Measurements from ENCODE around the gene VWA2. TPM values are rescaled to one million over a fixed set of nuclear protein-coding genes. Genes with fewer than 3 reads are reported as not detected.
A peak's percentile ranks its signal among the peaks of the same experiment; 100 is the strongest.

The VWA2 gene
- total RNA-seq, 2 donors from 2014 or later = 14.6 to 24.2 TPM

DNA sequence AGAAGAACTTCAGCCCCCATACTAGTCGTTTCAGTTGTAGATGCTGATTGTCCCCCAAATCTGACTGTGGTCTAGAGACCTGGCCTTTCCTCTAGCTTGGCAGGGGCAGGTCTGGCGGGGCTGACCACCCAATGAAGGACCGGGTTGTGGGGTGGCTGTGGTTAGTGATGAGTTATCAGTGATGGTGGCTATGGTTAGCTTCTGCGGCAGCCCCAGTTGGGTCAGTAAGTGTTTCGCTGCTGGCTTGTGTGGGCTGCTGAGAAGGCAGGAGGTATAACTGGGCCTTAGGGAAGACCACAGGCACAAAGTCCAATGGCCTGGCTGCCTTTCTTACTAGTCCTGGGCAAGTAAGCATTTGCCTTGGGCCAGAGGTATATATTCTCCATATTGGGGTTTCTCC, 21.3 kb downstream of the VWA2 start:
- Histone ChIP-seq H3K4me3 (no peak overlapping the region), H3K27me3 (replicated peaks; ENCODE audit: insufficient read depth) (no peaks in the 10 kb centered on the region), H3K4me1 (replicated peaks) (no peaks in the 10 kb centered on the region), H3K36me3 (no peaks in the 10 kb centered on the region), H3K9me3 (no peaks in the 10 kb centered on the region), H3K27ac (no peak overlapping the region)
- WGBS = 91% methylated on average over 5 of the region's 5 CpGs
- intact Hi-C loops (cut with DNase I) = no loop called here
- TF ChIP-seq CTCF (IDR thresholded peaks at IDR 0.05) (no peak), POLR2A (IDR thresholded peaks at IDR 0.05) (no peak), POLR2AphosphoS5 (IDR thresholded peaks at IDR 0.05) (no peak)
- no peak for DNase-seq (ENCODE audit: low spot score)

GRCh38 chr10:114261076-114261475, 22.0 kb downstream of the VWA2 start:
- intact Hi-C loops (cut with DNase I) = no loop called here
- H3K36me3 ChIP-seq = no peaks in the 10 kb centered on the region
- no peaks in the 10 kb centered on the region for H3K27me3 ChIP-seq (replicated peaks; ENCODE audit: insufficient read depth)
- no peak for TF ChIP-seq CTCF (IDR thresholded peaks at IDR 0.05)
- TF ChIP-seq POLR2A (IDR thresholded peaks at IDR 0.05) = no peak
- no peak for TF ChIP-seq POLR2AphosphoS5 (IDR thresholded peaks at IDR 0.05)
- H3K9me3 ChIP-seq = no peaks in the 10 kb centered on the region
- H3K27ac ChIP-seq = no peak overlapping the region
- no peak for DNase-seq (ENCODE audit: low spot score)
- no peak overlapping the region for H3K4me3 ChIP-seq
- 51% methylated on average over 2 of the region's 2 CpGs for WGBS
- no peaks in the 10 kb centered on the region for H3K4me1 ChIP-seq (replicated peaks)

- Histone ChIP-seq H3K9me3 (no peaks in the 10 kb centered on the region), H3K36me3 (no peaks in the 10 kb centered on the region), H3K4me1 (replicated peaks) (no peaks in the 10 kb centered on the region), H3K4me3 (no peak overlapping the region), H3K27me3 (replicated peaks; ENCODE audit: insufficient read depth) (no peaks in the 10 kb centered on the region), H3K27ac (no peak overlapping the region)
- no peak for TF ChIP-seq CTCF (IDR thresholded peaks at IDR 0.05)
- no peak for TF ChIP-seq POLR2AphosphoS5 (IDR thresholded peaks at IDR 0.05)
- no peak for TF ChIP-seq POLR2A (IDR thresholded peaks at IDR 0.05)
- intact Hi-C loops (cut with DNase I) = no loop called here
- WGBS = 75% methylated on average over 4 of the region's 4 CpGs
- DNase-seq (ENCODE audit: low spot score) = no peak
Measured at GRCh38 chr10:114262496-114262895, 23.4 kb downstream of the VWA2 start.

- H3K27me3 ChIP-seq (replicated peaks; ENCODE audit: insufficient read depth) = no peaks in the 10 kb centered on the region
- H3K36me3 ChIP-seq = no peaks in the 10 kb centered on the region
- intact Hi-C loops (cut with DNase I) = no loop called here
- 54% methylated on average over 6 of the region's 6 CpGs for WGBS
- H3K4me3 ChIP-seq = no peak overlapping the region
- H3K4me1 ChIP-seq (replicated peaks) = no peaks in the 10 kb centered on the region
- H3K27ac ChIP-seq = peak overlapping the region; percentile 7 to 32
- DNase-seq (ENCODE audit: low spot score) = no peak
- H3K9me3 ChIP-seq = no peaks in the 10 kb centered on the region
- no peak for TF ChIP-seq CTCF (IDR thresholded peaks at IDR 0.05)
- no peak for TF ChIP-seq POLR2A (IDR thresholded peaks at IDR 0.05)
- no peak for TF ChIP-seq POLR2AphosphoS5 (IDR thresholded peaks at IDR 0.05)
Measured at GRCh38 chr10:114265392-114266053, 26.5 kb downstream of the VWA2 start.

- intact Hi-C loops (cut with DNase I) = no loop called here
- H3K27ac ChIP-seq = peak overlapping the region in 1 of 2 donors; percentile 20
- DNase-seq (ENCODE audit: low spot score) = peak; percentile 88
- 12% methylated on average over 5 of the region's 5 CpGs for WGBS
- no peaks in the 10 kb centered on the region for H3K27me3 ChIP-seq (replicated peaks; ENCODE audit: insufficient read depth)
- TF ChIP-seq CTCF (IDR thresholded peaks at IDR 0.05) (no peak), POLR2AphosphoS5 (IDR thresholded peaks at IDR 0.05) (peak; percentile 89)
- H3K9me3 ChIP-seq = no peaks in the 10 kb centered on the region
- no peak overlapping the region for H3K4me3 ChIP-seq
- H3K4me1 ChIP-seq (replicated peaks) = no peaks in the 10 kb centered on the region
- no peaks in the 10 kb centered on the region for H3K36me3 ChIP-seq
Measured at GRCh38 chr10:114266521-114266920, 27.5 kb downstream of the VWA2 start.

All from prostate gland (tissue), 2 donors.